K562 (cell line): ENCODE data around the gene BCAN. TPM values are rescaled to one million over a fixed set of nuclear protein-coding genes. Genes with fewer than 3 reads are reported as not detected.

Source experiments
- AFF1 ChIP-seq, 2 experiments: fragments of 450-650 bp; IDR thresholded peaks; 2 replicates each; pipeline ENCODE4 v1.6.1; 2018; ENCODE audit warnings: mild to moderate bottlenecking in 2 of 2, low read depth in 1 of 2; ENCODE audit not compliant: partially characterized antibody in 2 of 2
- ATF3 ChIP-seq, 2 experiments: fragments of 450-650 bp in 1 of 2; sonication (generic) in 1 of 2; formaldehyde crosslinking in 1 of 2; IDR thresholded peaks in 1 of 2; conservative IDR thresholded peaks in 1 of 2; 2 replicates each; pipeline versions ENCODE4 v1.6.1 to v1.8.1; 2016 to 2023; ENCODE audit warnings: mild to moderate bottlenecking in 2 of 2, moderate library complexity in 2 of 2, inconsistent platforms in 1 of 2, missing genetic modification reagents in 1 of 2
- FOXA3 ChIP-seq, 2 experiments: fragments of 450-650 bp in 1 of 2; sonication (generic) in 1 of 2; formaldehyde crosslinking; IDR thresholded peaks in 1 of 2; conservative IDR thresholded peaks in 1 of 2; 2 replicates each; pipeline versions ENCODE4 v1.4.0 to v1.8.0; 2020 to 2022; ENCODE audit warnings: mild to moderate bottlenecking in 2 of 2, missing genetic modification reagents in 1 of 2
- GTF2E2 ChIP-seq: fragments of 200-800 bp; sonication (Bioruptor generic); IDR thresholded peaks from 2 replicates; pipeline ENCODE4 v1.6.1; 2016; ENCODE audit warnings: missing genetic modification characterization, missing compliant biosample characterization
- HCFC1 ChIP-seq: IDR thresholded peaks from 2 replicates; pipeline ENCODE4 v1.6.1; 2012; ENCODE audit warnings: low read depth, low read length, improper control_type of control experiment
- HDAC1 ChIP-seq, 2 experiments: fragments of 450-650 bp; IDR thresholded peaks; 2 replicates each; pipeline ENCODE4 v1.6.1; 2016 to 2017; ENCODE audit warnings: inconsistent platforms in 1 of 2, mild to moderate bottlenecking in 1 of 2, moderate library complexity in 1 of 2
- MCM2 ChIP-seq: fragments of 450-650 bp; IDR thresholded peaks from 2 replicates; pipeline ENCODE4 v1.6.1; 2017; ENCODE audit warnings: low read depth, mild to moderate bottlenecking
- RAD51 ChIP-seq: fragments of 450-650 bp; IDR thresholded peaks from 2 replicates; pipeline ENCODE4 v1.7.1; 2016; ENCODE audit warnings: low read depth, mild to moderate bottlenecking, borderline replicate concordance
- RNF2 ChIP-seq: sonication (generic); IDR thresholded peaks from 2 replicates; pipeline ENCODE4 v1.6.1; 2016
- TAF9B ChIP-seq: fragments of 450-650 bp; IDR thresholded peaks from 2 replicates; pipeline ENCODE4 v1.6.1; 2018; ENCODE audit warnings: mild to moderate bottlenecking; ENCODE audit not compliant: partially characterized antibody
- ZBTB2 ChIP-seq: fragments of 450-650 bp; IDR thresholded peaks from 2 replicates; pipeline ENCODE4 v1.6.1; 2016; ENCODE audit warnings: antibody characterized with exemption
- ZFPM2 ChIP-seq: fragments of 250-450 bp; sonication (Bioruptor Pico); IDR thresholded peaks from 2 replicates; pipeline ENCODE4 v1.5.1; 2022; ENCODE audit warnings: mild to moderate bottlenecking
- polyA plus RNA-seq, 8 experiments: library from polyadenylated mRNA; depleted of rRNA in 4 of 8; stranded (reverse) in 5 of 8; unstranded in 3 of 8; fragments of >200 nt; fragmentation: Nextera tagmentation in 2 of 8; fragmentation: Illumina TruSeq in 1 of 8; extraction: Ambion mirVana in 2 of 8; extraction: Trizol in 1 of 8; gene quantifications; 2 replicates each; pipeline versions ENCODE4 v1.2.1 to v1.2.3, GENCODE V29; 2011 to 2014; ENCODE audit warnings: inconsistent platforms in 1 of 8, missing spikeins in 1 of 8
- total RNA-seq, 7 experiments: library from RNA; depleted of rRNA in 6 of 7; stranded (reverse); fragments of >200 nt in 6 of 7; fragmentation: Illumina TruSeq in 2 of 7; extraction: Trizol in 2 of 7; gene quantifications; 2 replicates each; pipeline versions ENCODE4 v1.2.1 to v1.2.3, GENCODE V29; 2011 to 2021; ENCODE audit warnings: low replicate concordance in 1 of 7
- TF ChIP-seq, protein P1 (sequence below): sonication (generic); IDR thresholded peaks from 2 replicates; pipeline ENCODE4 v1.6.1; 2016
- TF ChIP-seq, protein P2 (sequence below): fragments of 250-450 bp; sonication (Bioruptor Pico); IDR thresholded peaks from 2 replicates; pipeline ENCODE4 v1.8.0; 2021; ENCODE audit warnings: moderate library complexity, mild to moderate bottlenecking, inconsistent platforms
- TF ChIP-seq, protein P3 (sequence below): fragments of 450-650 bp; IDR thresholded peaks from one replicate; pipeline ENCODE4 v1.6.1; 2018; ENCODE audit warnings: mild to moderate bottlenecking, moderate library complexity; ENCODE audit not compliant: partially characterized antibody

Gene BCAN
- total and polyA plus RNA-seq, 9 of the 15 experiments (the other 6 are each of a cell fraction or from before 2014, with no cell fraction given), result 0.04 to 0.33 (median 0.14) TPM; not detected in 5

GRCh38 chr1:156663178-156663577 lies 21.3 kb downstream of the BCAN start (continued):
- TF ChIP-seq FOXA3 (CRISPR knock-in tag; conservative IDR thresholded peaks at IDR 0.05 in 1 of 2, IDR thresholded peaks at IDR 0.05 in 1 of 2) (no peak), RAD51 (no peak), RNF2 (no peak), MCM2 (no peak), ATF3 (IDR thresholded peaks at IDR 0.05) (peak; percentile 56; the same call in 1 of the 2 replicates), ATF3 (CRISPR knock-in tag; conservative IDR thresholded peaks at IDR 0.05) (no peak), HDAC1 (IDR thresholded peaks at IDR 0.05) (0 out of 4 replicates have a peak, but pooled peaks of 1 of the 2 experiments have one; percentile 19), ZFPM2 (no peak), TAF9B (no peak), ZBTB2 (no peak), HCFC1 (no peak), AFF1 (IDR thresholded peaks at IDR 0.05; ENCODE audit: low read depth in 1 of 2, partially characterized antibody in 2 of 2) (no peak), GTF2E2 (tag) (no peak)
- TF ChIP-seq, protein P1, sequence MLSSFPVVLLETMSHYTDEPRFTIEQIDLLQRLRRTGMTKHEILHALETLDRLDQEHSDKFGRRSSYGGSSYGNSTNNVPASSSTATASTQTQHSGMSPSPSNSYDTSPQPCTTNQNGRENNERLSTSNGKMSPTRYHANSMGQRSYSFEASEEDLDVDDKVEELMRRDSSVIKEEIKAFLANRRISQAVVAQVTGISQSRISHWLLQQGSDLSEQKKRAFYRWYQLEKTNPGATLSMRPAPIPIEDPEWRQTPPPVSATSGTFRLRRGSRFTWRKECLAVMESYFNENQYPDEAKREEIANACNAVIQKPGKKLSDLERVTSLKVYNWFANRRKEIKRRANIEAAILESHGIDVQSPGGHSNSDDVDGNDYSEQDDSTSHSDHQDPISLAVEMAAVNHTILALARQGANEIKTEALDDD, result no peak
- TF ChIP-seq, protein P2, sequence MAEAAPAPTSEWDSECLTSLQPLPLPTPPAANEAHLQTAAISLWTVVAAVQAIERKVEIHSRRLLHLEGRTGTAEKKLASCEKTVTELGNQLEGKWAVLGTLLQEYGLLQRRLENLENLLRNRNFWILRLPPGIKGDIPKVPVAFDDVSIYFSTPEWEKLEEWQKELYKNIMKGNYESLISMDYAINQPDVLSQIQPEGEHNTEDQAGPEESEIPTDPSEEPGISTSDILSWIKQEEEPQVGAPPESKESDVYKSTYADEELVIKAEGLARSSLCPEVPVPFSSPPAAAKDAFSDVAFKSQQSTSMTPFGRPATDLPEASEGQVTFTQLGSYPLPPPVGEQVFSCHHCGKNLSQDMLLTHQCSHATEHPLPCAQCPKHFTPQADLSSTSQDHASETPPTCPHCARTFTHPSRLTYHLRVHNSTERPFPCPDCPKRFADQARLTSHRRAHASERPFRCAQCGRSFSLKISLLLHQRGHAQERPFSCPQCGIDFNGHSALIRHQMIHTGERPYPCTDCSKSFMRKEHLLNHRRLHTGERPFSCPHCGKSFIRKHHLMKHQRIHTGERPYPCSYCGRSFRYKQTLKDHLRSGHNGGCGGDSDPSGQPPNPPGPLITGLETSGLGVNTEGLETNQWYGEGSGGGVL (CRISPR knock-in tag), result no peak
- TF ChIP-seq, protein P3, sequence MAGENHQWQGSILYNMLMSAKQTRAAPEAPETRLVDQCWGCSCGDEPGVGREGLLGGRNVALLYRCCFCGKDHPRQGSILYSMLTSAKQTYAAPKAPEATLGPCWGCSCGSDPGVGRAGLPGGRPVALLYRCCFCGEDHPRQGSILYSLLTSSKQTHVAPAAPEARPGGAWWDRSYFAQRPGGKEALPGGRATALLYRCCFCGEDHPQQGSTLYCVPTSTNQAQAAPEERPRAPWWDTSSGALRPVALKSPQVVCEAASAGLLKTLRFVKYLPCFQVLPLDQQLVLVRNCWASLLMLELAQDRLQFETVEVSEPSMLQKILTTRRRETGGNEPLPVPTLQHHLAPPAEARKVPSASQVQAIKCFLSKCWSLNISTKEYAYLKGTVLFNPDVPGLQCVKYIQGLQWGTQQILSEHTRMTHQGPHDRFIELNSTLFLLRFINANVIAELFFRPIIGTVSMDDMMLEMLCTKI, result no peak
